GM23338 (cell line): ENCODE measurements around the gene SYNPO. TPM values are rescaled to one million over a fixed set of nuclear protein-coding genes. Genes with fewer than 3 reads are reported as not detected.
A peak's percentile ranks its signal among the peaks of the same experiment; 100 is the strongest.

Experiments
- ATAC-seq: fragments of 200-7000 bp; cut with Tn5 transposase; 3 replicates; pipeline ENCODE4 v1.9.1; 2020
- DNase-seq: peaks from one replicate; pipeline ENCODE4 v3.0.0-alpha.2; 2015; ENCODE audit warnings: low spot score
- H2AFZ ChIP-seq: fragments of 200-600 bp; sonication (generic); 2 replicates; pipeline ENCODE4 v1.8.0; 2016; ENCODE audit warnings: antibody characterized with exemption, mild to moderate bottlenecking, moderate library complexity
- H3F3A ChIP-seq: fragments of 200-600 bp; sonication (generic); replicated peaks from 2 replicates; pipeline ENCODE4 v1.8.0; 2017; ENCODE audit warnings: antibody characterized with exemption, mixed run types, low read depth
- H3K27ac ChIP-seq: fragments of 200-600 bp; sonication (generic); 2 replicates; pipeline ENCODE4 v1.6.1; 2016; ENCODE audit warnings: low read depth
- H3K27me3 ChIP-seq: fragments of 200-600 bp; sonication (generic); 2 replicates; pipeline ENCODE4 v1.8.0; 2016; ENCODE audit warnings: mild to moderate bottlenecking, mixed run types, moderate library complexity; ENCODE audit not compliant: insufficient read depth
- H3K36me3 ChIP-seq: fragments of 200-600 bp; sonication (generic); 2 replicates; pipeline ENCODE4 v1.8.0; 2016; ENCODE audit warnings: mild to moderate bottlenecking; ENCODE audit not compliant: insufficient read depth
- H3K4me1 ChIP-seq: fragments of 200-600 bp; sonication (generic); 2 replicates; pipeline ENCODE4 v1.8.0; 2016; ENCODE audit warnings: mild to moderate bottlenecking, moderate library complexity; ENCODE audit not compliant: insufficient read depth
- H3K4me2 ChIP-seq: fragments of 200-600 bp; sonication (generic); 2 replicates; pipeline ENCODE4 v1.7.1; 2017; ENCODE audit warnings: mixed run types
- H3K4me3 ChIP-seq: fragments of 200-600 bp; sonication (generic); 2 replicates; pipeline ENCODE4 v1.6.1; 2016; ENCODE audit warnings: mixed run types
- H3K79me2 ChIP-seq: fragments of 200-600 bp; sonication (generic); replicated peaks from 2 replicates; pipeline ENCODE4 v1.8.0; 2017; ENCODE audit warnings: mild to moderate bottlenecking; ENCODE audit not compliant: insufficient read depth
- H3K9me2 ChIP-seq: fragments of 200-600 bp; sonication (generic); 2 replicates; pipeline ENCODE4 v1.8.0; 2017; ENCODE audit not compliant: insufficient read depth
- H4K20me1 ChIP-seq: fragments of 200-600 bp; sonication (generic); replicated peaks from 2 replicates; pipeline ENCODE4 v1.8.0; 2017; ENCODE audit warnings: mild to moderate bottlenecking; ENCODE audit not compliant: insufficient read depth
- H3K27ac Mint-ChIP-seq: 2 replicates; pipeline ENCODE4 v1.8.0; 2020; ENCODE audit warnings: inconsistent platforms, mild to moderate bottlenecking, moderate library complexity, mixed read lengths
- H3K27me3 Mint-ChIP-seq: 3 replicates; pipeline ENCODE4 v1.8.0; 2022; ENCODE audit warnings: low read depth, mild to moderate bottlenecking, moderate library complexity, mixed read lengths, inconsistent platforms; ENCODE audit not compliant: insufficient read depth, poor library complexity
- H3K36me3 Mint-ChIP-seq: 3 replicates; pipeline ENCODE4 v1.8.0; 2021; ENCODE audit warnings: low read depth, mild to moderate bottlenecking, inconsistent platforms, moderate library complexity, mixed read lengths
- H3K4me1 Mint-ChIP-seq: 3 replicates; pipeline ENCODE4 v1.8.0; 2020; ENCODE audit warnings: mild to moderate bottlenecking, inconsistent platforms, mixed read lengths
- H3K4me3 Mint-ChIP-seq: 3 replicates; pipeline ENCODE4 v1.8.0; 2021; ENCODE audit warnings: moderate library complexity, mild to moderate bottlenecking, inconsistent platforms, mixed read lengths
- H3K9me3 Mint-ChIP-seq: 3 replicates; pipeline ENCODE4 v1.8.0; 2020; ENCODE audit warnings: moderate library complexity, mild to moderate bottlenecking, inconsistent platforms, mixed read lengths
- REST ChIP-seq: IDR thresholded peaks from one replicate; pipeline ENCODE4 v1.6.1; 2018; ENCODE audit warnings: antibody characterized with exemption; ENCODE audit not compliant: unreplicated experiment
- ZNF462 ChIP-seq: fragments of 250-450 bp; sonication (Bioruptor Pico); IDR thresholded peaks from 2 replicates; pipeline ENCODE4 v1.5.0; 2020; ENCODE audit warnings: mild to moderate bottlenecking, moderate library complexity
- polyA plus RNA-seq: library from polyadenylated mRNA; unstranded; fragments of >200 nt; fragmentation: Nextera tagmentation; extraction: Ambion mirVana; gene quantifications from 2 replicates; pipeline ENCODE4 v1.2.1, GENCODE V29; 2016
- total RNA-seq: library from RNA; depleted of rRNA; stranded (reverse); fragments of >200 nt; shearing (Covaris generic); gene quantifications from 2 replicates; pipeline ENCODE4 v1.2.3, GENCODE V29; 2014
- TF ChIP-seq, protein P1 (sequence below), 2 experiments: fragments of 200-600 bp in 1 of 2; sonication (generic) in 1 of 2; conservative IDR thresholded peaks; 2 replicates each; pipeline versions ENCODE4 v1.5.1 to v1.6.1; 2016 to 2017; ENCODE audit warnings: antibody characterized with exemption in 2 of 2, low read depth in 2 of 2, mild to moderate bottlenecking in 2 of 2, moderate library complexity in 1 of 2

The SYNPO gene
- total and polyA plus RNA-seq, 2 experiments from 2014 or later, result 0.16 to 1.3 TPM

DNA sequence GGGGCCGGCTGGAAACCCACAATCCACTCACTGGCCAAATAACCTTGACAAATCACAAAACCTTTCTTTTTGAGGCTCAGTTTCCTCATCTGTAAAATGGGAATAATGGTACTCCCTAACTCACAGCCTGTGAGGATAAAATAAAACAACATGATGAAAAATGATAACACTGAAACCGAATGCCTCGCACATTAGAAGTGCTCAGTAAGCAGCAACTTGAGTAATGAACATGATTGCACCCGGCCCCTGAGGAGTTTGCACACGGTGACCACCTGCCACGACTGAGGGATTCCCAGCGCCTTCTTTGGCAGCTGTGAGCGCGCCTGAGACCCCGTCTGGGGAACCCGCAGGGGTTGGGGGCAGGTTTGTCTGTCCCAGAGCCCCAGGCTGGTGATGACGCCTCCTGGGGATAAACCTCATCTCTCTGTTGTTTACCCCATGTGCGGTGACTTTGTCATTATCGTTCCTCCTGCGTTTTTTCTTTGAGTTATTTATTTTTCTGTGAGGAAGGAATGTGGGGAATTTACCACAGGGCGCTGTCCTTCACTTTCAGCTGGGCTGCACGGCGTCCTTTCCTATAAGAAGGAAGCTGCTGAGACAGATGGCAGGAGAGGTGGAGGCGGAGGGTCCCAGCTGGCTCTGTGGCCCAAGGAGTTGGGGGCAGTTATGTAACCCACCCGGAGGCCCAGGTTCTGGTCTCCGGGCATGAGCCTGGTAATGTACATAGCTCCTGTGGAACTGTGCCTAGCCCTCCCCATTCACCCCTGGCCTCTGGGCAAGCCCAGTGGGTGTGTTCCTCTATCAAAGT lies 3.0 kb upstream of the SYNPO start:
- Histone ChIP-seq H3K79me2 (no peaks in the 10 kb centered on the region), H3K36me3 (no peaks in the 10 kb centered on the region), H4K20me1 (no peaks in the 10 kb centered on the region), H3K9me2 (no peaks in the 10 kb centered on the region), H2AFZ (0 out of 2 replicates have a peak overlapping the region, but pooled peaks have one; percentile 0), H3K27ac (no peak overlapping the region), H3F3A (no peaks in the 10 kb centered on the region), H3K4me3 (no peak overlapping the region; the same call in 1 of the 2 replicates), H3K4me2 (no peak overlapping the region), H3K27me3 (no peaks in the 10 kb centered on the region), H3K4me1 (peaks cover 7% of the 10 kb centered on the region; the same call in 1 of the 2 replicates)
- Mint-ChIP-seq H3K4me3 (no peak overlapping the region), H3K4me1 (peaks cover 24% of the 10 kb centered on the region), H3K36me3 (no peaks in the 10 kb centered on the region), H3K27me3 (peaks cover 13% of the 10 kb centered on the region), H3K9me3 (no peaks in the 10 kb centered on the region), H3K27ac (no peak overlapping the region)
- DNase-seq (peak; percentile 76), ATAC-seq (peak; percentile 55)
- TF ChIP-seq ZNF462 (CRISPR knock-in tag), result no peak
- TF ChIP-seq REST, result peak; percentile 55
- TF ChIP-seq, protein P1, sequence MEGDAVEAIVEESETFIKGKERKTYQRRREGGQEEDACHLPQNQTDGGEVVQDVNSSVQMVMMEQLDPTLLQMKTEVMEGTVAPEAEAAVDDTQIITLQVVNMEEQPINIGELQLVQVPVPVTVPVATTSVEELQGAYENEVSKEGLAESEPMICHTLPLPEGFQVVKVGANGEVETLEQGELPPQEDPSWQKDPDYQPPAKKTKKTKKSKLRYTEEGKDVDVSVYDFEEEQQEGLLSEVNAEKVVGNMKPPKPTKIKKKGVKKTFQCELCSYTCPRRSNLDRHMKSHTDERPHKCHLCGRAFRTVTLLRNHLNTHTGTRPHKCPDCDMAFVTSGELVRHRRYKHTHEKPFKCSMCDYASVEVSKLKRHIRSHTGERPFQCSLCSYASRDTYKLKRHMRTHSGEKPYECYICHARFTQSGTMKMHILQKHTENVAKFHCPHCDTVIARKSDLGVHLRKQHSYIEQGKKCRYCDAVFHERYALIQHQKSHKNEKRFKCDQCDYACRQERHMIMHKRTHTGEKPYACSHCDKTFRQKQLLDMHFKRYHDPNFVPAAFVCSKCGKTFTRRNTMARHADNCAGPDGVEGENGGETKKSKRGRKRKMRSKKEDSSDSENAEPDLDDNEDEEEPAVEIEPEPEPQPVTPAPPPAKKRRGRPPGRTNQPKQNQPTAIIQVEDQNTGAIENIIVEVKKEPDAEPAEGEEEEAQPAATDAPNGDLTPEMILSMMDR (conservative IDR thresholded peaks at IDR 0.05; ENCODE audit: low read depth in 2 of 2), result no peak
